Keratinocyte (primary cell): ENCODE results near the gene GSS. TPM values are rescaled to one million over a fixed set of nuclear protein-coding genes. Genes with fewer than 3 reads are reported as not detected.

Source experiments
- DNase-seq: peaks from one replicate; pipeline ENCODE4 v3.0.0-alpha.2; 2011; ENCODE audit warnings: low read depth, missing footprints, low spot score
- FAIRE-seq: peaks from 2 replicates; lab custom pipeline; 2011; peaks lifted over from hg19 to GRCh38; lab: Jason Lieb, UNC
- H2AFZ ChIP-seq: 2 replicates; pipeline ENCODE4 v1.6.0; 2012; ENCODE audit warnings: low read length, control low read depth, inconsistent platforms; ENCODE audit not compliant: control insufficient read depth
- H3K27ac ChIP-seq: 2 replicates; pipeline ENCODE4 v1.5.1; 2011; ENCODE audit warnings: low read length; ENCODE audit not compliant: control insufficient read depth, insufficient read depth
- H3K27me3 ChIP-seq: 3 replicates; pipeline ENCODE4 v1.6.0; 2011; ENCODE audit warnings: low read length; ENCODE audit not compliant: control insufficient read depth, insufficient read depth; ENCODE audit errors: extremely low read depth
- H3K36me3 ChIP-seq, 2 experiments: 2 replicates in 1 of 2; 3 replicates in 1 of 2; pipeline ENCODE4 v1.5.1; 2011; ENCODE audit warnings: low read length in 2 of 2, mild to moderate bottlenecking in 1 of 2; ENCODE audit not compliant: control insufficient read depth in 2 of 2, insufficient read depth in 2 of 2; ENCODE audit errors: extremely low read depth in 1 of 2
- H3K4me1 ChIP-seq: 3 replicates; pipeline ENCODE4 v1.5.1; 2011; ENCODE audit warnings: low read length; ENCODE audit not compliant: control insufficient read depth, insufficient read depth; ENCODE audit errors: extremely low read depth
- H3K4me2 ChIP-seq: 3 replicates; pipeline ENCODE4 v1.6.0; 2011; ENCODE audit warnings: low read depth, low read length; ENCODE audit not compliant: control insufficient read depth, insufficient read depth; ENCODE audit errors: extremely low read depth
- H3K4me3 ChIP-seq, 3 experiments: fragments of 200-600 bp in 1 of 3; sonication (generic) in 1 of 3; 2 replicates in 2 of 3; 3 replicates in 1 of 3; pipeline ENCODE4 v1.5.1; 2011 to 2016; ENCODE audit warnings: low read length in 3 of 3, mild to moderate bottlenecking in 3 of 3, control low read depth in 2 of 3, inconsistent platforms in 1 of 3, low read depth in 1 of 3, mixed read lengths in 1 of 3, mixed run types in 1 of 3, moderate library complexity in 1 of 3; ENCODE audit not compliant: control insufficient read depth in 2 of 3, insufficient read depth in 2 of 3; ENCODE audit errors: extremely low read depth in 1 of 3
- H3K79me2 ChIP-seq: 2 replicates; pipeline ENCODE4 v1.6.0; 2012; ENCODE audit warnings: low read length; ENCODE audit not compliant: control insufficient read depth, insufficient read depth
- H3K9ac ChIP-seq: 3 replicates; pipeline ENCODE4 v1.6.0; 2011; ENCODE audit warnings: low read length; ENCODE audit not compliant: control insufficient read depth, insufficient read depth; ENCODE audit errors: extremely low read depth
- H3K9me1 ChIP-seq: 3 replicates; pipeline ENCODE4 v1.6.0; 2011; ENCODE audit warnings: low read length; ENCODE audit not compliant: control insufficient read depth, insufficient read depth; ENCODE audit errors: extremely low read depth
- H3K9me3 ChIP-seq: 2 replicates; pipeline ENCODE4 v1.5.1; 2012; ENCODE audit warnings: low read depth, low read length; ENCODE audit not compliant: control insufficient read depth
- H4K20me1 ChIP-seq: 3 replicates; pipeline ENCODE4 v1.6.0; 2011; ENCODE audit warnings: low read length; ENCODE audit not compliant: control insufficient read depth, insufficient read depth; ENCODE audit errors: extremely low read depth
- EZH2 ChIP-seq: IDR thresholded peaks from one replicate; pipeline ENCODE4 v1.6.1; 2012; ENCODE audit warnings: inconsistent platforms, mild to moderate bottlenecking, low read length, moderate library complexity
- dilution Hi-C: fragments of 300-500 bp; cut with MboI; formaldehyde crosslinking; loops from one replicate; pipeline ENCODE4 v1.7.0; 2020; ENCODE audit warnings: low sequenced_read_pairs; ENCODE audit not compliant: extremely low pct_ligation_motif_present
- polyA plus RNA-seq, 5 experiments: library from polyadenylated mRNA; depleted of rRNA in 3 of 5; stranded (reverse) in 3 of 5; stranded (forward) in 1 of 5; unstranded in 1 of 5; fragments of >200 nt; gene quantifications; 1 replicate in 1 of 5; 2 replicates in 3 of 5; 3 replicates in 1 of 5; pipeline versions ENCODE4 v1.2.1 to v1.2.3, GENCODE V29; 2011 to 2012; ENCODE audit warnings: missing spikeins in 2 of 5, low read depth in 1 of 5, low replicate concordance in 1 of 5
- TF ChIP-seq, protein P1 (sequence below), 3 experiments: IDR thresholded peaks in 1 of 3; conservative IDR thresholded peaks in 1 of 3; optimal IDR thresholded peaks in 1 of 3; 2 replicates in 2 of 3; 3 replicates in 1 of 3; pipeline versions ENCODE3 to v1.5.1; 2011; ENCODE audit warnings: low read length in 3 of 3, mild to moderate bottlenecking in 3 of 3, moderate library complexity in 2 of 3, control low read depth in 1 of 3, inconsistent platforms in 1 of 3; ENCODE audit not compliant: insufficient read depth in 2 of 3; ENCODE audit errors: extremely low read depth in 1 of 3

GSS gene
- polyA plus RNA-seq, 1 donor (not counting 4 experiments of a cell fraction or from before 2014, with no cell fraction given): 101 TPM

- Histone ChIP-seq H3K27ac (no peak overlapping the region), H3K4me2 (no peak overlapping the region), H3K9me3 (no peaks in the 10 kb centered on the region), H3K79me2 (no peaks in the 10 kb centered on the region), H3K36me3 (peaks cover 18 to 45% of the 10 kb centered on the region in 2 experiments), H3K9me1 (no peaks in the 10 kb centered on the region), H3K27me3 (no peaks in the 10 kb centered on the region), H3K4me3 (no peak overlapping the region), H3K4me1 (peaks cover 19% of the 10 kb centered on the region), H4K20me1 (no peaks in the 10 kb centered on the region), H2AFZ (no peak overlapping the region), H3K9ac (no peak overlapping the region)
- TF ChIP-seq, protein P1, sequence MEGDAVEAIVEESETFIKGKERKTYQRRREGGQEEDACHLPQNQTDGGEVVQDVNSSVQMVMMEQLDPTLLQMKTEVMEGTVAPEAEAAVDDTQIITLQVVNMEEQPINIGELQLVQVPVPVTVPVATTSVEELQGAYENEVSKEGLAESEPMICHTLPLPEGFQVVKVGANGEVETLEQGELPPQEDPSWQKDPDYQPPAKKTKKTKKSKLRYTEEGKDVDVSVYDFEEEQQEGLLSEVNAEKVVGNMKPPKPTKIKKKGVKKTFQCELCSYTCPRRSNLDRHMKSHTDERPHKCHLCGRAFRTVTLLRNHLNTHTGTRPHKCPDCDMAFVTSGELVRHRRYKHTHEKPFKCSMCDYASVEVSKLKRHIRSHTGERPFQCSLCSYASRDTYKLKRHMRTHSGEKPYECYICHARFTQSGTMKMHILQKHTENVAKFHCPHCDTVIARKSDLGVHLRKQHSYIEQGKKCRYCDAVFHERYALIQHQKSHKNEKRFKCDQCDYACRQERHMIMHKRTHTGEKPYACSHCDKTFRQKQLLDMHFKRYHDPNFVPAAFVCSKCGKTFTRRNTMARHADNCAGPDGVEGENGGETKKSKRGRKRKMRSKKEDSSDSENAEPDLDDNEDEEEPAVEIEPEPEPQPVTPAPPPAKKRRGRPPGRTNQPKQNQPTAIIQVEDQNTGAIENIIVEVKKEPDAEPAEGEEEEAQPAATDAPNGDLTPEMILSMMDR (optimal IDR thresholded peaks at IDR 0.05 in 1 of 3, IDR thresholded peaks at IDR 0.05 in 1 of 3, conservative IDR thresholded peaks at IDR 0.05 in 1 of 3; ENCODE audit: extremely low read depth in 1 of 3, insufficient read depth in 2 of 3, low read length in 3 of 3): no peak
- TF ChIP-seq EZH2: no peak
- dilution Hi-C loops: no loop called here
- no peak for FAIRE-seq
- DNase-seq: no peak
These were observed 35.6 kb downstream of the GSS start for GRCh38 chr20:34920055-34920454.

DNA sequence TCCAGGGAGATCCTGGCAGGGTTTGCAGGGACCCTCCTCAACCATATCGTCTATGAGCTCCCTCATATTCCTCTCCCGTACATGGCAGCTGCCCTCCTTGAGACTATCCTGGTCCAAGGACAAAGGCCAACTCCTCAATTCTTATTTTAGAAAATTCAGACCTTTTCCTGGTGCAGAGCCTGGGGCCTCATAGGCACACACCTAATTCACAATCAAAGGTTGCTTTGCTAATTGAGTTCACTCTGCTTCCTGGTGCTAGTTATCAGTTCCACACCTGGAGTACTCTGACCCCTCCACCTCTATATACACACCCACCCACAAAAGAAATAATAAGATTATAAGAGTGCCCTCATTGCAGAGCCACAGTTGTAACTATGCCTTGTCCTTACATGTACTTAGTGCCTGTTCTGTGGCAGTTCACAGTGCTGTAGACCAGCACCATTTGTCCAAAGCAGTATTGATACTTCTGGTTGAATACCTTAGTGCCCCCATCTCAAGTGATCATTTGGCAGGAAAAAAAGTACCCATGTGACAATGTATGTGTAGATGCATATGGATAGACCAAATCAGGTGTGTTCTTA is 38.7 kb downstream of the GSS start:
- no peak overlapping the region for H3K4me3 ChIP-seq
- H3K4me1 ChIP-seq: peaks cover 6% of the 10 kb centered on the region
- no peaks in the 10 kb centered on the region for H4K20me1 ChIP-seq
- H3K27ac ChIP-seq: no peak overlapping the region
- no peaks in the 10 kb centered on the region for H3K79me2 ChIP-seq
- H3K36me3 ChIP-seq: peaks cover 29 to 47% of the 10 kb centered on the region in 2 experiments
- FAIRE-seq (no peak), DNase-seq (no peak)
- dilution Hi-C loops: no loop called here
- no peaks in the 10 kb centered on the region for H3K9me3 ChIP-seq
- no peaks in the 10 kb centered on the region for H3K9me1 ChIP-seq
- no peak for TF ChIP-seq EZH2
- TF ChIP-seq, protein P1 (optimal IDR thresholded peaks at IDR 0.05 in 1 of 3, IDR thresholded peaks at IDR 0.05 in 1 of 3, conservative IDR thresholded peaks at IDR 0.05 in 1 of 3; ENCODE audit: extremely low read depth in 1 of 3, insufficient read depth in 2 of 3, low read length in 3 of 3): no peak
- H3K4me2 ChIP-seq: no peak overlapping the region
- H2AFZ ChIP-seq: no peak overlapping the region
- no peaks in the 10 kb centered on the region for H3K27me3 ChIP-seq
- no peak overlapping the region for H3K9ac ChIP-seq
